ENCODE results near the gene STRA8. TPM values are rescaled to one million over a fixed set of nuclear protein-coding genes. Genes with fewer than 3 reads are reported as not detected.

Gene STRA8
- total RNA-seq, 1 experiment from 2014 or later, result not detected

- Histone ChIP-seq H3K23me2 (ENCODE audit: insufficient read length, low read depth, low read length, poor library complexity, severe bottlenecking) (no peaks in the 10 kb centered on the region), H2BK15ac (ENCODE audit: low read depth, low read length) (no peak overlapping the region), H4K8ac (replicated peaks; ENCODE audit: insufficient read length, low read depth, low read length) (no peak overlapping the region), H2AFZ (ENCODE audit: low read length) (no peak overlapping the region), H2BK12ac (ENCODE audit: insufficient read length, low read depth, low read length) (no peak overlapping the region), H3K56ac (ENCODE audit: insufficient read length, low read depth, low read length) (no peak overlapping the region), H2BK20ac (ENCODE audit: low read depth, low read length, poor library complexity, severe bottlenecking) (no peak overlapping the region), H3K14ac (ENCODE audit: insufficient read depth, low read length) (no peak overlapping the region), H4K91ac (ENCODE audit: insufficient read length, low read depth, low read length) (no peak overlapping the region), H3K4me1 (ENCODE audit: insufficient read depth, low read length) (no peaks in the 10 kb centered on the region), H2AK5ac (ENCODE audit: insufficient read length, low read length) (no peak overlapping the region), H2BK120ac (ENCODE audit: low read depth, low read length, poor library complexity, severe bottlenecking) (no peak overlapping the region), H3K4me2 (ENCODE audit: insufficient read depth, insufficient read length, low read length) (no peak overlapping the region), H4K5ac (ENCODE audit: insufficient read length, low read depth, low read length) (no peak overlapping the region), H3T11ph (ENCODE audit: low read length) (no peak overlapping the region), H3K79me2 (ENCODE audit: insufficient read depth, low read length) (no peaks in the 10 kb centered on the region), H3K18ac (ENCODE audit: insufficient read length, low read depth, low read length) (no peak overlapping the region), H3K27ac (ENCODE audit: insufficient read length, low read depth, low read length) (no peak overlapping the region), H3K79me1 (ENCODE audit: insufficient read depth, low read depth, low read length, poor library complexity, severe bottlenecking) (no peaks in the 10 kb centered on the region), H3K9ac (ENCODE audit: extremely low read depth, insufficient read length, low read length) (no peak overlapping the region), H2BK5ac (ENCODE audit: insufficient read length, low read length) (no peak overlapping the region), H3K4ac (ENCODE audit: low read depth, low read length) (no peak overlapping the region), H3K23ac (ENCODE audit: insufficient read length, low read depth, low read length) (no peak overlapping the region), H3K27me3 (ENCODE audit: insufficient read depth, low read length) (no peaks in the 10 kb centered on the region), H3K9me3 (ENCODE audit: control insufficient read depth, low read depth, low read length) (no peaks in the 10 kb centered on the region), H4K20me1 (ENCODE audit: control insufficient read depth, insufficient read depth, insufficient read length) (no peaks in the 10 kb centered on the region)
- Mint-ChIP-seq H3K9me3 (no peaks in the 10 kb centered on the region), H3K27ac (no peak overlapping the region), H3K36me3 (ENCODE audit: insufficient read depth in 1 of 3, low read depth in 3 of 3) (peaks cover 4 to 60% (median 32%) of the 10 kb centered on the region in 3 experiments), H3K4me3 (no peak overlapping the region), H3K4me1 (no peaks in the 10 kb centered on the region), H3K27me3 (ENCODE audit: low read depth) (no peaks in the 10 kb centered on the region)
- DNase-seq, result no peak
- no peak for TF ChIP-seq CTCF (conservative IDR thresholded peaks at IDR 0.05)
Measured at GRCh38 chr7:135190703-135191102, 42.9 kb upstream of the STRA8 start.

Measured in H9 (cell line).